Panc1 (cell line): ENCODE measurements around the gene RBPJL. TPM values are rescaled to one million over a fixed set of nuclear protein-coding genes. Genes with fewer than 3 reads are reported as not detected.

Experiments
- ATAC-seq: fragments of 200-7000 bp; cut with Tn5 transposase; 2 replicates; pipeline ENCODE4 v1.9.1; 2020; ENCODE audit warnings: mild to moderate bottlenecking, moderate library complexity
- BruUV-seq: library from RNA; stranded (reverse); fragments of 400-500 nt; replicated peaks from 2 replicates; lab custom pipeline; 2021; lab: Mats Ljungman, UMichigan
- CTCF ChIA-PET: fragments of 300-600 bp; sonication (Branson Sonifier 250); formaldehyde crosslinking; loops from one replicate; lab custom pipeline; 2022; ENCODE audit warnings: antibody characterized with exemption; lab: Charles Lee
- POLR2A ChIA-PET: fragments of 300-600 bp; sonication (Branson Sonifier 250); formaldehyde crosslinking; loops from one replicate; lab custom pipeline; 2022; ENCODE audit warnings: antibody characterized with exemption; lab: Charles Lee
- DNase-seq: peaks from one replicate; pipeline ENCODE4 v3.0.0-alpha.2; 2010; ENCODE audit warnings: low read depth, low spot score
- H3K27ac ChIP-seq: 2 replicates; pipeline ENCODE4 v1.5.1; 2011; ENCODE audit warnings: mild to moderate bottlenecking, low read length, inconsistent platforms
- H3K27me3 ChIP-seq: fragments of 200-500 bp; sonication (Bioruptor generic); 2 replicates; pipeline ENCODE4 v1.6.0; 2014; ENCODE audit warnings: low read length, inconsistent platforms; ENCODE audit not compliant: control insufficient read depth, insufficient read depth
- H3K36me3 ChIP-seq: fragments of 200-500 bp; sonication (Bioruptor generic); 2 replicates; pipeline ENCODE4 v1.5.1; 2014; ENCODE audit warnings: inconsistent platforms, mild to moderate bottlenecking, low read length, moderate library complexity; ENCODE audit not compliant: control insufficient read depth, insufficient read depth
- H3K4me1 ChIP-seq: 2 replicates; pipeline ENCODE4 v1.5.1; 2011; ENCODE audit warnings: inconsistent platforms, mild to moderate bottlenecking, low read length, moderate library complexity; ENCODE audit not compliant: control insufficient read depth, insufficient read depth
- H3K4me3 ChIP-seq, 2 experiments: 2 replicates each; pipeline ENCODE4 v1.5.1; 2011 to 2012; ENCODE audit warnings: low read depth in 2 of 2, low read length in 2 of 2, mild to moderate bottlenecking in 2 of 2, inconsistent platforms in 1 of 2, moderate library complexity in 1 of 2
- H3K9me3 ChIP-seq: fragments of 200-500 bp; sonication (Bioruptor generic); 2 replicates; pipeline ENCODE4 v1.5.1; 2014; ENCODE audit warnings: low read depth, mild to moderate bottlenecking, inconsistent platforms, low read length, moderate library complexity; ENCODE audit not compliant: control insufficient read depth, insufficient read depth
- CTCF ChIP-seq: fragments of 450-650 bp; IDR thresholded peaks from 2 replicates; pipeline ENCODE4 v1.5.1; 2017; ENCODE audit warnings: mild to moderate bottlenecking
- POLR2AphosphoS5 ChIP-seq: IDR thresholded peaks from 2 replicates; pipeline ENCODE4 v1.6.1; 2012; ENCODE audit warnings: mild to moderate bottlenecking, low read depth, low read length, moderate library complexity
- REST ChIP-seq, 2 experiments: IDR thresholded peaks; 2 replicates each; pipeline ENCODE4 v1.6.1; 2011 to 2012; ENCODE audit warnings: low read depth in 2 of 2, control low read depth in 1 of 2, low read length in 1 of 2, mild to moderate bottlenecking in 1 of 2, moderate library complexity in 1 of 2; ENCODE audit not compliant: insufficient read depth in 1 of 2
- SIN3A ChIP-seq: IDR thresholded peaks from 2 replicates; pipeline ENCODE4 v1.6.1; 2012; ENCODE audit warnings: low read depth, mild to moderate bottlenecking, low read length, moderate library complexity, borderline replicate concordance; ENCODE audit not compliant: insufficient read depth
- TCF7L2 ChIP-seq: IDR thresholded peaks from 2 replicates; pipeline ENCODE4 v1.6.1; 2011; ENCODE audit warnings: mild to moderate bottlenecking, low read depth, low read length, inconsistent platforms
- in situ Hi-C: cut with HindIII; loops from 2 replicates; pipeline ENCODE4 v1.10.0; 2016; ENCODE audit warnings: low sequenced_read_pairs, low pct_unique_long_range_greater_than_20kb
- intact Hi-C: fragments of 100-400 bp; cut with micrococcal nuclease; formaldehyde crosslinking; loops from one replicate; pipeline ENCODE4 v1.10.0; 2022; ENCODE audit not compliant: unreplicated experiment
- total RNA-seq: library from RNA; stranded (reverse); gene quantifications from one replicate; pipeline ENCODE4 v1.2.1, GENCODE V29; 2021; ENCODE audit not compliant: unreplicated experiment

The RBPJL gene
- total RNA-seq, 1 experiment from 2014 or later, result 0.18 TPM

GRCh38 chr20:45313065-45313695 is 6.5 kb downstream of the RBPJL start:
- Histone ChIP-seq H3K27ac (no peak overlapping the region), H3K27me3 (no peaks in the 10 kb centered on the region), H3K9me3 (no peaks in the 10 kb centered on the region), H3K4me1 (peaks cover 5% of the 10 kb centered on the region; the same call in 1 of the 2 replicates), H3K36me3 (no peaks in the 10 kb centered on the region), H3K4me3 (no peak overlapping the region)
- ChIA-PET CTCF (interaction anchor here (0.6 to 0.9 kb wide), 5 partner anchors 22 to 133 kb away, joined by 3 to 11 read pairs (median 4); no protein-coding TSS in a partner anchor), POLR2A (no interaction called here)
- no peak for TF ChIP-seq REST (IDR thresholded peaks at IDR 0.05; ENCODE audit: insufficient read depth in 1 of 2, low read depth in 2 of 2, low read length in 1 of 2)
- TF ChIP-seq TCF7L2, result no peak
- TF ChIP-seq CTCF, result no peak
- no peak for TF ChIP-seq POLR2AphosphoS5
- TF ChIP-seq SIN3A, result no peak
- no TSS peak for BruUV-seq
- DNase-seq (no peak), ATAC-seq (no peak)
- intact Hi-C loops (no loop called here), in situ Hi-C loops (no loop called here)

- in situ Hi-C loops (no loop called here), intact Hi-C loops (no loop called here)
- Histone ChIP-seq H3K9me3 (no peaks in the 10 kb centered on the region), H3K4me1 (peaks cover 8% of the 10 kb centered on the region; the same call in 1 of the 2 replicates), H3K27ac (no peak overlapping the region), H3K4me3 (no peak overlapping the region), H3K27me3 (no peaks in the 10 kb centered on the region), H3K36me3 (no peaks in the 10 kb centered on the region)
- ATAC-seq (no peak), DNase-seq (no peak)
- TF ChIP-seq POLR2AphosphoS5, result no peak
- no peak for TF ChIP-seq TCF7L2
- no peak for TF ChIP-seq SIN3A
- no peak for TF ChIP-seq REST (IDR thresholded peaks at IDR 0.05; ENCODE audit: insufficient read depth in 1 of 2, low read depth in 2 of 2, low read length in 1 of 2)
- no peak for TF ChIP-seq CTCF
- ChIA-PET CTCF (interaction anchor here (0.9 kb wide), 1 partner anchor 27 kb away, joined by 3 read pairs; no protein-coding TSS in a partner anchor), POLR2A (no interaction called here)
- BruUV-seq, result no TSS peak
Observed at GRCh38 chr20:45313943-45314342, 7.3 kb downstream of the RBPJL start.
